ENCODE measurements around the gene STXBP6.

DNA sequence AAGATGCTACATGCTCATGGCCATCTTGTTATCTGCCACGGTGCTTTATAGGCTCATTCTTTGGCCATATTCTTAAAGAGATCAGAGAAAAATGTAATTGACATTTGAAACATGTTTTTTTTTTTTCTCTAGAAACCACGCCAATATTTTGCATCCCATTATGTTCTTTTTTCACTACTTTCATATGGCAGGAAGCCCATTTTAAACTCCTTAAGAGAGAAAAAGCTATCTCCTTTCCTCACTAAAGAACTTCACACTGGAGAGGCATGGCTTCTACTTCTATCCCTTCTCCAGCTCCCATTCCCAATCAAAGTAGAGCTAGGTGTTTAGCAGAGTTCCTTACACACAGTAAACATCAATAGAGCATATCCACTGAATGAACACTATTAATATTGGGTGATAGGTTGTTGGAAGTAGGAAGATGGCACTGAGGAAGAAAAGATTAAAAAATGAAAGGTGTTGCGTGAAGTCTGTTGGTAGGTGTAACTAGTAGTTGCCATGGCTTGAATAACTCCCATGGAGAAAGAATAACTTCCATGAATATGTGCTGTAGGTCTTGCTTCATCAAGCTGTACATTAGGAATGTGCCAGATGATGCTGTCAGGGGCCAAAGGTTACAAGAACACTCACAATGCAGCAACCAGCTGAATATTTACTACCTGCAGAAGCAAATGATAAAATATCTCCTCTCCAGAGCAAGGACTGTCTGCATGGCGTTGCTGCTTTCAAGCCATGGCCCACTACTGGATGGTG lies 178.8 kb downstream of the STXBP6 start:
- TF ChIP-seq, protein P1, sequence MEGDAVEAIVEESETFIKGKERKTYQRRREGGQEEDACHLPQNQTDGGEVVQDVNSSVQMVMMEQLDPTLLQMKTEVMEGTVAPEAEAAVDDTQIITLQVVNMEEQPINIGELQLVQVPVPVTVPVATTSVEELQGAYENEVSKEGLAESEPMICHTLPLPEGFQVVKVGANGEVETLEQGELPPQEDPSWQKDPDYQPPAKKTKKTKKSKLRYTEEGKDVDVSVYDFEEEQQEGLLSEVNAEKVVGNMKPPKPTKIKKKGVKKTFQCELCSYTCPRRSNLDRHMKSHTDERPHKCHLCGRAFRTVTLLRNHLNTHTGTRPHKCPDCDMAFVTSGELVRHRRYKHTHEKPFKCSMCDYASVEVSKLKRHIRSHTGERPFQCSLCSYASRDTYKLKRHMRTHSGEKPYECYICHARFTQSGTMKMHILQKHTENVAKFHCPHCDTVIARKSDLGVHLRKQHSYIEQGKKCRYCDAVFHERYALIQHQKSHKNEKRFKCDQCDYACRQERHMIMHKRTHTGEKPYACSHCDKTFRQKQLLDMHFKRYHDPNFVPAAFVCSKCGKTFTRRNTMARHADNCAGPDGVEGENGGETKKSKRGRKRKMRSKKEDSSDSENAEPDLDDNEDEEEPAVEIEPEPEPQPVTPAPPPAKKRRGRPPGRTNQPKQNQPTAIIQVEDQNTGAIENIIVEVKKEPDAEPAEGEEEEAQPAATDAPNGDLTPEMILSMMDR (conservative IDR thresholded peaks at IDR 0.05; ENCODE audit: low read depth, low read length) = no peak
- TF ChIP-seq EZH2 (IDR thresholded peaks at IDR 0.05; ENCODE audit: borderline replicate concordance, low read depth, low read length, poor library complexity, severe bottlenecking) = no peak
